ENCODE data around the gene CCDC134.

Gene CCDC134

DNA sequence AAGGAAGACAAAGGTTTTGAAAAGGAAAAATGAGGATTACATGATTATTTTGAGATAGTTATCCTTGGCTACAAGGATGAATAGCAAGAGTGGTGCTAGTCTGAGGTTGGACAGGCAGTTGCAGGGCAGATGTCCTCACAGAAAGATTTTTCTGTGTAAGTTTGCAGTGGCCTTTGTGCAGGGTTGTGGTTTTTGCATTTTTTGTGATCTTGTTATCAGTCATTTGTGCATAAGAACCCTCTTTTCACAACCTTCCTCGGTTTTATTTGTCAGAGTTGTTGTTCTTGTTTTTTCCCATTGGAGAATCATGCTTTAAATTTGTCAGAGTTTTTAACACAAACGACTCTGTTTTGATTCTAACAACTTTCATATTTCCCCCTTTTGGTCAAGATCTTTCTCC lies 1.4 kb downstream of the CCDC134 start:
- DNase-seq (ENCODE audit: low read depth): no peak
- TF ChIP-seq, protein P1, sequence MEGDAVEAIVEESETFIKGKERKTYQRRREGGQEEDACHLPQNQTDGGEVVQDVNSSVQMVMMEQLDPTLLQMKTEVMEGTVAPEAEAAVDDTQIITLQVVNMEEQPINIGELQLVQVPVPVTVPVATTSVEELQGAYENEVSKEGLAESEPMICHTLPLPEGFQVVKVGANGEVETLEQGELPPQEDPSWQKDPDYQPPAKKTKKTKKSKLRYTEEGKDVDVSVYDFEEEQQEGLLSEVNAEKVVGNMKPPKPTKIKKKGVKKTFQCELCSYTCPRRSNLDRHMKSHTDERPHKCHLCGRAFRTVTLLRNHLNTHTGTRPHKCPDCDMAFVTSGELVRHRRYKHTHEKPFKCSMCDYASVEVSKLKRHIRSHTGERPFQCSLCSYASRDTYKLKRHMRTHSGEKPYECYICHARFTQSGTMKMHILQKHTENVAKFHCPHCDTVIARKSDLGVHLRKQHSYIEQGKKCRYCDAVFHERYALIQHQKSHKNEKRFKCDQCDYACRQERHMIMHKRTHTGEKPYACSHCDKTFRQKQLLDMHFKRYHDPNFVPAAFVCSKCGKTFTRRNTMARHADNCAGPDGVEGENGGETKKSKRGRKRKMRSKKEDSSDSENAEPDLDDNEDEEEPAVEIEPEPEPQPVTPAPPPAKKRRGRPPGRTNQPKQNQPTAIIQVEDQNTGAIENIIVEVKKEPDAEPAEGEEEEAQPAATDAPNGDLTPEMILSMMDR (IDR thresholded peaks at IDR 0.05; ENCODE audit: low read length, missing control alignments): no peak
- H3K4me3 ChIP-seq (replicated peaks; ENCODE audit: low read depth, low read length): no peak overlapping the region

DNA sequence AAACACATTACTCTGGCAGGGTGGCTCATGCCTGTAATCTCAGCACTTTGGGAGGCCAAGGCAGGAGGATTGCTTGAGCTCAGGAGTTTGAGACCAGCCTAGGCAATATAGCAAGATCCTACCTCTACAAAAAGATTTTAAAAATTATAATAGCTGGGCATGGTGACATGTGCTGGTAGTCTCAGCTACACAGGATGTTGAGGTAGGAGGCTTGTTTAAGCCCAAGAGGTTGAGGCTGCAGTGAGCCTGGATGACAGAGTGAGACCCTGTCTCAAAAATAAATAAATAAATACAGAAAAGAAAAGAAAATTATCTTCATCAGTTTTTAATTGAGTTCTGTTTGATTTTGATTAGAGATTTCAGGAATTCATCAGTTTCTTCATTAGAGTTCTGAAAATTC lies 5.2 kb downstream of the CCDC134 start:
- TF ChIP-seq, protein P1 (IDR thresholded peaks at IDR 0.05; ENCODE audit: low read length, missing control alignments): no peak
- H3K4me3 ChIP-seq (replicated peaks; ENCODE audit: low read depth, low read length): no peak overlapping the region
- DNase-seq (ENCODE audit: low read depth): no peak

DNA sequence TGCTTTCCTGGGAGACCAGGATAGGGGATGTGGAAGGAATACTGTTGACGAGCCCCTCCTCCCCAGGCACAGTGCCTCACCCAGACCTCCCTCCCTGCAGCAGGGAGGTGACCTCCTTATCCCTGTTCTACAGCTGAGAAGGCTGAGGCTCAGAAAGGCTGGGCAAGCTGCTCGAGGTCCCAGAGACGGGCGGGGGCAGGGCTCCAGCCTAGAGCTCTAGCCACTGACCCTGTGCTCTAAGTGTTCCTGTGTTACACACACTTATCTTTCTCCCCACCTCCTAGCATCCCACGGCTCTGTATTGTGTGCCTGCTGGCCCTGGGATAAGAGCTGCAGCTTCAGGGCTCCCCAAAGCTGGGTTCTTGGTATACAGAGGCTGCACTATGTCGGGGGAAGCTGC lies 7.9 kb downstream of the CCDC134 start:
- H3K4me3 ChIP-seq (replicated peaks; ENCODE audit: low read depth, low read length): no peak overlapping the region
- TF ChIP-seq, protein P1 (IDR thresholded peaks at IDR 0.05; ENCODE audit: low read length, missing control alignments): no peak
- DNase-seq (ENCODE audit: low read depth): no peak

DNA sequence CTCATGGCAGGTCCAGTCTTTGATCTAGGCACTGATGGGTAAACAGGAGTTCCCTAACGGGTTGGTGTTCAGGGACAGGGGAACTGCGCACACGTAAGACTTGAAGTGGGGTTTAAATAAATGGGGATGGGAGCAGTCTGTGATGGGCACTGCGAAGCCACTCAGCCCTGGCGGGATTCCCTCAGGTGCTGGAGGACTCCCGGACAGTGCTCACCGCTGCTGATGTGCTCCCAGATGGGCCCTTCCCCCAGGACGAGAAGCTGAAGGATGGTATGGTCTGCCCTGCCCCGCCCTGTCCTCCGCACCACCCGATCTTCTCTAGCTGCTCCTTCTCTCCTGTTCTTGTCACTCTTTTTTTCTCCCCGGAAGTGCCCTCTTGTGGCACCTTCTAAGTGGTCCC lies 9.5 kb downstream of the CCDC134 start:
- no peak overlapping the region for H3K4me3 ChIP-seq (replicated peaks; ENCODE audit: low read depth, low read length)
- TF ChIP-seq, protein P1 (IDR thresholded peaks at IDR 0.05; ENCODE audit: low read length, missing control alignments): no peak
- no peak for DNase-seq (ENCODE audit: low read depth)

DNA sequence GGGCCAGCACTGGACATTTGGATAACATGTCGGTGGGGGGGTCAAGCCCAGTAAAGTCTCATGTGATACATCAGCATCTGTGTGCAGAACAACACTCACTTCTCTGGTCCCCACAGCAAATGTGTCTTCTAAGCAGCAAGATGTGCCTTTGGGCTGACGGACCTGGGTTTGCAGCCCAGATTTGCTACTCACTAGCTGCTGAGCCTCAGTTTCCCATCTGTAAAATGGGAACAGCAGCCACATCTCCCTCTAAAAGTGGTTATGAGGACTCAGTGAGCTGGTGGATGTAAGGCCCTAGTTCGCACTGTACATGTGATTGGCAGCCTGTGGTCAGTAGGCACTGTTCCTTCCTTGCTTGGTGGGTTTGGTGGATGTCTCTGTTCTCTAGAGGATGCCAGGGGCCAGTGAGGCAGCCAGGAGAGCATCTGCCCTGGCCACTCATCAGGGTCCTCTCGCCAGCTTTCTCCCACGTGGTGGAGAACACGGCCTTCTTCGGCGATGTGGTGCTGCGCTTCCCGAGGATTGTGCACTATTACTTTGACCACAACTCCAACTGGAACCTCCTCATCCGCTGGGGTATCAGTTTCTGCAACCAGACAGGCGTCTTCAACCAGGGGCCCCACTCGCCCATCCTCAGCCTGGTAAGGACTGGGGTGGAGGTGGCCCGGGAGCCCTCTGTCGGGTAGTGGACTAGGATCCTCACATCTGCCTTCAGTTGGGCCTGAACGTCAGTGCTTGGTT lies 12.5 kb downstream of the CCDC134 start:
- DNase-seq (ENCODE audit: low read depth): no peak
- H3K4me3 ChIP-seq (replicated peaks; ENCODE audit: low read depth, low read length): no peak overlapping the region
- TF ChIP-seq, protein P1 (IDR thresholded peaks at IDR 0.05; ENCODE audit: low read length, missing control alignments): no peak

DNA sequence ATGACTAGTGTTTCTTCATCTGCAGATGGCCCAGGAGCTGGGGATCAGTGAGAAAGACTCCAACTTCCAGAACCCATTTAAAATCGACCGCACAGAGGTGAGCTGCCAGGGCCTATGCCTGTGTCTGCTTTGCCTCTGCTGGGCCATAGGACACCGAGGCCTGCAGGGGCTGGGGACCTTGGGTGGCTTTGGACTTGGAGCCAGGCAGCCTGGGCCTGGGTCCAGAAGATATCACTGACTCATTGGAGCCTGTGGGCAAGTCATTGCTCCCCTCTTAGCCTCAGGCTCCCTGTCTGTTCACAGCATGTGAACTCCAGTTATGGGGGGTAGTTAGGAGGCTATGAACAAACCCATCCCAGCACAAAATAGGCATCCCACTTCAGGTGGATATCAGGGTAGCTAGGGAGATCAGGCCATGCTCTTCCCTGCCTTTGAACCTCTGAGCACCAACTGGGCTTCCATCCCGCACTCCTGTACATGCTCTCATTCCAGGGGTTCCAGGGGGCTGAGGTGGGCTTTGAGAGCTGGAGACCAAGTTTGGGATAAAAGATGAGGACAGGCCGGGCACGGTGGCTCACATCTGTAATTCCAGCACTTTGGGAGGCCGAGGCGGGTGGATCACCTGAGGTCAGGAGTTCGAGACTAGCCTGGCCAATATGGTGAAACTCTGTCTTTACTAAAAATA lies 13.4 kb downstream of the CCDC134 start:
- TF ChIP-seq, protein P1 (IDR thresholded peaks at IDR 0.05; ENCODE audit: low read length, missing control alignments): no peak
- no peak overlapping the region for H3K4me3 ChIP-seq (replicated peaks; ENCODE audit: low read depth, low read length)
- no peak for DNase-seq (ENCODE audit: low read depth)

Data from fibroblast of pulmonary artery (primary cell).